ENCODE data around the gene AP1G1.

GRCh38 chr16:71794943-71795342, 13.7 kb downstream of the AP1G1 start:
- TF ChIP-seq CTCF (IDR thresholded peaks at IDR 0.05) (no peak), POLR2A (IDR thresholded peaks at IDR 0.05) (no peak)
